HepG2 (cell line): Measurements from ENCODE around the gene SPATA33. TPM values are rescaled to one million over a fixed set of nuclear protein-coding genes. Genes with fewer than 3 reads are reported as not detected.
A peak's percentile ranks its signal among the peaks of the same experiment; 100 is the strongest.

Source experiments
- ASH2L ChIP-seq: fragments of 300-600, 200-600 bp; sonication (generic); IDR thresholded peaks from 2 replicates; pipeline ENCODE4 v1.7.0; 2017; ENCODE audit warnings: low read depth, mild to moderate bottlenecking, moderate library complexity, mixed read lengths, low read length; ENCODE audit not compliant: insufficient read length
- CREM ChIP-seq, 2 experiments: sonication (generic) in 1 of 2; formaldehyde crosslinking in 1 of 2; IDR thresholded peaks; 2 replicates each; pipeline versions ENCODE4 v1.4.0 to v1.6.1; 2016 to 2020; ENCODE audit warnings: antibody characterized with exemption in 1 of 2, mild to moderate bottlenecking in 1 of 2, missing genetic modification reagents in 1 of 2
- KDM2A ChIP-seq: sonication (generic); formaldehyde crosslinking; IDR thresholded peaks from 2 replicates; pipeline ENCODE4 v1.4.0; 2020; ENCODE audit warnings: low read depth, missing genetic modification reagents, borderline replicate concordance
- PHF5A ChIP-seq: IDR thresholded peaks from one replicate; pipeline ENCODE4 v1.6.1; 2018; ENCODE audit warnings: low read depth, missing genetic modification reagents; ENCODE audit not compliant: unreplicated experiment
- POGZ ChIP-seq: sonication (generic); formaldehyde crosslinking; IDR thresholded peaks from 2 replicates; pipeline ENCODE4 v1.4.0; 2020; ENCODE audit warnings: mild to moderate bottlenecking, missing genetic modification reagents
- RBM39 ChIP-seq: fragments of 200-400 bp; formaldehyde crosslinking; IDR thresholded peaks from one replicate; pipeline ENCODE4 v1.6.1; 2018; ENCODE audit warnings: antibody characterized with exemption, mild to moderate bottlenecking, low read depth, low read length; ENCODE audit not compliant: poor library complexity, severe bottlenecking
- RNF219 ChIP-seq: sonication (generic); formaldehyde crosslinking; IDR thresholded peaks from 2 replicates; pipeline ENCODE4 v1.5.0; 2020; ENCODE audit warnings: mild to moderate bottlenecking, missing genetic modification reagents
- TAF1 ChIP-seq: sonication (generic); formaldehyde crosslinking; IDR thresholded peaks from 2 replicates; pipeline ENCODE4 v1.4.0; 2020; ENCODE audit warnings: missing genetic modification reagents
- TOE1 ChIP-seq: sonication (generic); formaldehyde crosslinking; IDR thresholded peaks from 2 replicates; pipeline ENCODE4 v1.4.0; 2020; ENCODE audit warnings: mild to moderate bottlenecking, missing genetic modification reagents
- USF2 ChIP-seq, 2 experiments: sonication (generic) in 1 of 2; formaldehyde crosslinking in 1 of 2; IDR thresholded peaks; 2 replicates each; pipeline versions ENCODE4 v1.5.1 to v1.6.1; 2011 to 2020; ENCODE audit warnings: borderline replicate concordance in 1 of 2, low read depth in 1 of 2, low read length in 1 of 2, mild to moderate bottlenecking in 1 of 2, missing genetic modification reagents in 1 of 2, moderate library complexity in 1 of 2
- ZBTB20 ChIP-seq: sonication (generic); formaldehyde crosslinking; IDR thresholded peaks from 2 replicates; pipeline ENCODE4 v1.8.1; 2023; ENCODE audit warnings: missing genetic modification reagents, low read depth, mild to moderate bottlenecking, borderline replicate concordance
- ZBTB26 ChIP-seq: IDR thresholded peaks from 2 replicates; pipeline ENCODE4 v1.6.1; 2016; ENCODE audit warnings: missing compliant biosample characterization, missing genetic modification reagents, borderline replicate concordance
- ZNF382 ChIP-seq: sonication (generic); formaldehyde crosslinking; IDR thresholded peaks from 2 replicates; pipeline ENCODE4 v1.5.0; 2020; ENCODE audit warnings: missing genetic modification reagents, mild to moderate bottlenecking, borderline replicate concordance
- ZNF441 ChIP-seq: sonication (generic); formaldehyde crosslinking; IDR thresholded peaks from 2 replicates; pipeline ENCODE4 v1.7.0; 2021; ENCODE audit warnings: missing genetic modification reagents, borderline replicate concordance
- ZNF660 ChIP-seq: sonication (generic); formaldehyde crosslinking; IDR thresholded peaks from 2 replicates; pipeline ENCODE4 v1.5.1; 2020; ENCODE audit warnings: mild to moderate bottlenecking, low read depth, missing genetic modification reagents, borderline replicate concordance
- polyA plus RNA-seq, 8 experiments: library from polyadenylated mRNA; depleted of rRNA in 3 of 8; stranded (reverse) in 7 of 8; unstranded in 1 of 8; fragments of >200 nt; fragmentation: Illumina TruSeq in 4 of 8; extraction: Trizol in 4 of 8; gene quantifications; 2 replicates each; pipeline versions ENCODE4 v1.2.1 to v1.2.3, GENCODE V29; 2011 to 2016; ENCODE audit warnings: low read depth in 4 of 8, missing spikeins in 1 of 8, mixed read lengths in 1 of 8; ENCODE audit not compliant: insufficient read depth in 1 of 8
- total RNA-seq, 5 experiments: library from RNA; depleted of rRNA; stranded (reverse); fragments of >200 nt; fragmentation: Illumina TruSeq; extraction: Trizol; gene quantifications; 2 replicates each; pipeline ENCODE4 v1.2.3, GENCODE V29; 2016; ENCODE audit warnings: low read depth in 1 of 5

SPATA33 gene
- total and polyA plus RNA-seq, 2 of the 13 experiments (the other 11 are each of a cell fraction or from before 2014, with no cell fraction given), result 5.7 to 11.0 TPM

GRCh38 chr16:89687092-89687940 is 29.7 kb downstream of the SPATA33 start (continued):
- TF ChIP-seq ZNF660 (CRISPR knock-in tag), result peak; percentile 97; the same call in 1 of the 2 replicates
- peak; percentile 98 for TF ChIP-seq TOE1 (CRISPR knock-in tag)
- peak; percentile 97 for TF ChIP-seq PHF5A
- TF ChIP-seq KDM2A (CRISPR knock-in tag), result peak; percentile 95
- TF ChIP-seq ZNF441 (CRISPR knock-in tag), result peak; percentile 96
- TF ChIP-seq ZBTB20 (CRISPR knock-in tag), result peak; percentile 98; the same call in 1 of the 2 replicates
- peak; percentile 89; the same call in 1 of the 2 replicates for TF ChIP-seq RNF219 (CRISPR knock-in tag)
- no peak for TF ChIP-seq ZNF382
- peak; percentile 81 for TF ChIP-seq ZBTB26
- TF ChIP-seq RBM39, result peak; percentile 18
- peak; percentile 90 for TF ChIP-seq POGZ (CRISPR knock-in tag)
- peak; percentile 69 for TF ChIP-seq CREM (IDR thresholded peaks at IDR 0.05)
- TF ChIP-seq CREM (CRISPR knock-in tag; IDR thresholded peaks at IDR 0.05), result no peak
- TF ChIP-seq ASH2L, result peak; percentile 94
- TF ChIP-seq TAF1 (CRISPR knock-in tag), result peak; percentile 81; the same call in 1 of the 2 replicates
- peak; percentile 83 for TF ChIP-seq USF2 (IDR thresholded peaks at IDR 0.05; ENCODE audit: low read depth, low read length)
- peak; percentile 91 for TF ChIP-seq USF2 (CRISPR knock-in tag; IDR thresholded peaks at IDR 0.05; ENCODE audit: borderline replicate concordance)
- TF ChIP-seq, all 625 proteins: peak for 495
